HG02943 (cell line): Measurements from ENCODE around the gene CUL3.
"Not testable (repeated sequence)": the region's sequence is repeated elsewhere in the genome, so short reads cannot be mapped to it uniquely, and the experiment has no call there.

Experiments used
- ATAC-seq: cut with Tn5 transposase; IDR thresholded peaks from one replicate; pipeline ENCODE4 v1.9.1; 2021; ENCODE audit warnings: mild to moderate bottlenecking, low read depth, moderate library complexity; ENCODE audit not compliant: unreplicated experiment

The CUL3 gene

GRCh38 chr2:224545884-224546644, 39.1 kb downstream of the CUL3 start:
- no peak for ATAC-seq

- ATAC-seq = no peak
These were observed 41.2 kb downstream of the CUL3 start for GRCh38 chr2:224543939-224544338.

- ATAC-seq = no peak
These were observed 46.5 kb downstream of the CUL3 start for GRCh38 chr2:224538561-224539138.

GRCh38 chr2:224532931-224533330, 52.2 kb downstream of the CUL3 start:
- ATAC-seq = peak; percentile 83

GRCh38 chr2:224532441-224532840, 52.7 kb downstream of the CUL3 start:
- ATAC-seq = peak; percentile 17

GRCh38 chr2:224528171-224528570, 57.0 kb downstream of the CUL3 start:
- no peak for ATAC-seq

GRCh38 chr2:224525774-224526173, 59.4 kb downstream of the CUL3 start:
- ATAC-seq = no peak

GRCh38 chr2:224524657-224525056, 60.5 kb downstream of the CUL3 start:
- ATAC-seq = no peak

- ATAC-seq = no peak
These were observed 61.3 kb downstream of the CUL3 start for GRCh38 chr2:224523626-224524577.

GRCh38 chr2:224522483-224522882, 62.7 kb downstream of the CUL3 start:
- not testable (repeated sequence) for ATAC-seq

GRCh38 chr2:224520064-224520463, 65.1 kb downstream of the CUL3 start:
- ATAC-seq = peak; percentile 61

GRCh38 chr2:224518806-224519580, 66.2 kb downstream of the CUL3 start:
- ATAC-seq = no peak

- no peak for ATAC-seq
These were observed 67.2 kb downstream of the CUL3 start for GRCh38 chr2:224517963-224518362.

GRCh38 chr2:224516393-224516792, 68.8 kb downstream of the CUL3 start:
- not testable (repeated sequence) for ATAC-seq

GRCh38 chr2:224513991-224514390, 71.2 kb downstream of the CUL3 start:
- no peak for ATAC-seq

GRCh38 chr2:224507789-224508188, 77.4 kb downstream of the CUL3 start:
- ATAC-seq = no peak

GRCh38 chr2:224506494-224506893, 78.7 kb downstream of the CUL3 start:
- ATAC-seq = no peak

- ATAC-seq = no peak
These were observed 86.2 kb downstream of the CUL3 start for GRCh38 chr2:224498991-224499390.

GRCh38 chr2:224492531-224492930, 92.6 kb downstream of the CUL3 start:
- ATAC-seq = no peak

- ATAC-seq = not testable (repeated sequence)
These were observed 97.2 kb downstream of the CUL3 start for GRCh38 chr2:224487940-224488339.
